Activated T-cell treated with anti-CD3 and anti-CD28 coated beads, Interleukin-2, amount 50 U/mL, for 48 hours (primary cell): ENCODE data around the gene ZSWIM6.

Source experiments
- DNase-seq, 2 experiments: peaks; one replicate each; pipeline ENCODE4 v3.0.0-alpha.2; 2020

Gene ZSWIM6

GRCh38 chr5:61450493-61451279, 118.6 kb downstream of the ZSWIM6 start:
- no peak for DNase-seq

DNA sequence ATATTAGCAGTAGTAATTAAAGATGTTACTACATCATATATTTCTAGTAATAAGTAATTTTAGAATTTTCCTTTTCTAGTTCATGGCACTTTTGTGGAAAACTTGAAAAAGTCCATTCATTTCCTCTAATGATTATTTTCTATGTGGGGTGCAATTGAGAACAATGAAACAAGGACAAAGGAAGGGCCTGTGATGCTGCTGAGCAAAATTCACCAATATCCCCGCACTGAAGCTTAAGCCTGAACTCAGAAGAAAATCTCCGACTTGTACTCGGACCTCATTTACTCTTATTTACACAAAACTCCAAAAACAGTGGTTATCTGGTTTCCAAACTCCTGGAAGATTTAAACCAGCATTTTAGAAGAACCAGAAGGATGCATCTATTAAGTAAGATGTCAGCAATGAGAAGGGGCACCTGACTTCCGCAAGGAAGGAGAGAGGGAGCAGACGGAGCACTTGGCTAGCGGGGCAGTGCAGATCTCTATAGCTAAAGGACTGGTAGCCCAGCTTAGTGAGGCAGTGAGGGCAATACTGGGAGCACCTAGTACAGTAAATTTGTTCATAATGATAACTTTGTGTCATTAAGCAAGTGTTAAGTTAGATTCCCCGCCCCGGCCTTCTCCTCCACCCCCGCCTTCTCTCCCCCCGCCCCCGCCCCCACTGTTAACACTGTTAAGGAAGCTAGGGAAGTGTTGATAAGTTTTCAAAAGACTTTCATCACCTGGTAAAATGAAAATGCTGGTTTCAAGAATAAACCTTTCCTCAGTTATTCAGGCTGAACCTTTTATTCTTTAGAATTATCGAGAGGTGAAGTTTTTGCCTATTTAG, 123.3 kb downstream of the ZSWIM6 start:
- no peak for DNase-seq

- DNase-seq = no peak
These were observed 128.4 kb downstream of the ZSWIM6 start for GRCh38 chr5:61460471-61460870.

DNA sequence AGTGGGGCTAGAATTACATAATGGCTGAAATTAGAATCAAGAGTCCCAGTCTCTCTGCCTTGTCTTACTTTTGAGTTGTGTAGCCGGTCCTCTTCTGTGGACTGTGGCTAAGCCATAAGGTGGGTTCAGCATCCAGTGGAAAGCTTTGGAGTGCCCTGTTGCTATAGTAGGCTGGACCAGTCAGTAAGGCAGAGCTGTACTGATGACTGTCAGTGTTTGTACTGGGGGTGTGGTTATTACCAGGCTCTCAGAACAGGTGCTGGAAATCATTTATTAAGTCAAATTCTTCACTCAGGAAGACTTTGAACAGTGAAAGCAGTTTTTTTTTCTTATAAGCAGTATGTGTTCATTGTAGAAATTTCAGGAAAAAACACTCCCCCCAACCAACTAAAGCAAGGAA, 129.4 kb downstream of the ZSWIM6 start:
- no peak for DNase-seq

DNA sequence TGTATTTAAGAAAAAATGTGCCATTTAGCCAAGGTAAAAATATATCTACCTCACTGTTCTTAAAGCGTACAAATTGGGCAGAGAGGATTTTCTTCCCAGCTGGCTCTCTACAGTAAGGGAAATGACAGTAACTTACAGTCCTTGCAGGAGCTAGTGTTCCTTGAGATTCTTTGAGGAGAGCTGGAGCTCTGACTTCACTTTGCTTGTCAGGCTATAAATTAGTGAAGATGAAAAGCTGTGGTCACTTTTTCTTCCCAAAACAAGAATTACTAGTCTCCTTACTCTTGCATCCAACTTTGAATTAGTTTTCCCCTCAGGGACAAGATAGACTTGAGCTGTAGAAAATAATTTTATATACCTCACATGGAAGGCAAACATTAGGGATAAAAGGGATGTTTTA, 129.9 kb downstream of the ZSWIM6 start:
- no peak for DNase-seq

- DNase-seq = no peak
These were observed 131.5 kb downstream of the ZSWIM6 start for GRCh38 chr5:61463596-61463995.

DNA sequence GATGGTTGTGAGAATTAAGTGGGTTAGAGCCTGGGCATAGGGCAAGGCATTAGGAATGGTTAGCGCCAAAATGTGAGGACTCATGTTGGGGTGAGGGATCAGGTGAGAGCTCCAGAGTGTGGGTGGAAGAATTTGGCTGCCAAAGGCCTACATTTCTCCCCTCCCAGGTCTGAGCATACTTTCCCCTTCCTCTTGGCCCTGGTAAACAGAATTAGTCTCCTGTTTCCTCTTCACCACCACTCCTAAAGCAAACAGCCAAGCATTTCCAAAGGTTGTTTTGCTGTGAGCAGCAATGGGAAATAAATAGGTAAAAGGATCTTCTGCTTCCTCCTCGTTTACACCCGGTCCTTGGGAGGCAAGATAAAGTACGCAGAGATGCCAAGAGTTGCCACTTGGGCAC, 132.5 kb downstream of the ZSWIM6 start:
- DNase-seq = no peak

- DNase-seq = no peak
These were observed 133.0 kb downstream of the ZSWIM6 start for GRCh38 chr5:61465066-61465465.

GRCh38 chr5:61465496-61465895, 133.4 kb downstream of the ZSWIM6 start:
- no peak for DNase-seq

GRCh38 chr5:61466017-61466416, 134.0 kb downstream of the ZSWIM6 start:
- no peak for DNase-seq

- DNase-seq = no peak
These were observed 135.9 kb downstream of the ZSWIM6 start for GRCh38 chr5:61467766-61468482.

DNA sequence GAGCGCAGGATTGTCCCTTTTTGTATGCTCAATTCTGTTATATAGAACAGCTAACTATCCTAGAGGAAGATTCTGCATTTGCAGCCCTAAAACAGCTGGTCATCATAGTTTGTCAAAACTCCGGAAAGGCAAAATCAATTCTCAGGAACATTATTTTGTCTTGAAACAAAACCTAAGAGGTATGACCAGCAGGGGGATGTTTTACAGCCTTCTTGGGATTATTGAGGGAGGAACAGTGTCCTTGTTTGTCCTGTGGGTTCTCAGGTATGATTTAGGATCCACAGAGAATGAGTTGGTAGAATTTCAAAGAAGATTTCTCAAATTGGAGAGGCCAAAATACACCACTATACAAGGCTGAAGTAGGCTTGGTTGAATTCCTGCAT, 136.4 kb downstream of the ZSWIM6 start:
- no peak for DNase-seq

GRCh38 chr5:61471352-61471751, 139.3 kb downstream of the ZSWIM6 start:
- no peak for DNase-seq

DNA sequence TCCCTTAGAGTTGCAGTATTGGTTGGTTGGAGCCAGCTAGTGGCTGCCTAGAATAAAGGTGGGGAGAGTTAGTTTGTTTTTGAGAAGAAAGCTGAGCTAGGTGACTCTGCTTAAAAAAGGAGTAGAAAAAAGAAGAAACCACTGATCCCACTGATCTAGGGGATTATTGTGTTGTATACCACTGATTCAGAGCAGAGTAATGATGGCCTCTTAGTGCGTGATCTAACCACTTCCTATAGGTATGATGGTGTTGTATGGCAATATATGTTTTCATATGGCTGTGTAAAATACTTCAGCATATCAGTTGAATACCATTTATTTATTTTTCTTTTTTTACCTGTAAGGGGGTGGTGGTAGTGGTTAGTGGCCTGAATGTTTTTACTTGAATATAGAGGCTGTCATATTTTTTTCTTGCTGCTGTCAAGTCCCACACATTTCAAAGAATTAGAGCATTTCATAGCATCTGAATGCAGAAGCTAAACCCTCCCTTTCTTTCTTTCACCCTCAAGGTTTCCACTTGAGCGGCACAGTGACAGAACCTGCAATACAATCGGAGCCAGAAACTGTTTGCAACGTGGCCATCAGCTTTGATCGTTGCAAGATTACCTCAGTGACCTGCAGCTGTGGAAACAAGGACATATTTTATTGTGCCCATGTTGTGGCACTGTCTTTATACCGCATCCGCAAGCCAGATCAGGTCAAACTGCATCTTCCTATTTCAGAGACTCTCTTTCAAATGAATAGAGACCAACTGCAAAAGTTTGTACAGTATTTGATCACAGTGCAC, 140.3 kb downstream of the ZSWIM6 start:
- DNase-seq = no peak

- no peak for DNase-seq
These were observed 142.7 kb downstream of the ZSWIM6 start for GRCh38 chr5:61474746-61475145.

DNA sequence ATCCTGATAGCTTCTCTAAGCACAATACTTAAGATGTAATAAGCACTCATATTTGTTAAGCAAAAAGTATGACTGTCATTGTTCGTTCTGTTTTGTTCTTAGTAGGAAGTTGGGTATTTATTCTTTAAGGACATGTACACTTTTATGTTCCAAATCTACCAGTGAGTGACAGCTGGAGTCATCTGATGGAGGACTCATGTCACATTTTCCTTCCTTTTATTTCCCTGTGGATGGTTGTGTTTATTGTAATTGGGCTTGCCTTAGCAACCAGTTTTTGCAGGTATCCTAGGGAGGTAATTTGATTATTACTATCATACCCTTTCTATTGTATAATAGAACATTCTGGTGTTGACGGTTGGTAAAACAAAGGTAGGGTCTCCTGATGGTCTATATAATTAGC, 145.7 kb downstream of the ZSWIM6 start:
- no peak for DNase-seq

DNA sequence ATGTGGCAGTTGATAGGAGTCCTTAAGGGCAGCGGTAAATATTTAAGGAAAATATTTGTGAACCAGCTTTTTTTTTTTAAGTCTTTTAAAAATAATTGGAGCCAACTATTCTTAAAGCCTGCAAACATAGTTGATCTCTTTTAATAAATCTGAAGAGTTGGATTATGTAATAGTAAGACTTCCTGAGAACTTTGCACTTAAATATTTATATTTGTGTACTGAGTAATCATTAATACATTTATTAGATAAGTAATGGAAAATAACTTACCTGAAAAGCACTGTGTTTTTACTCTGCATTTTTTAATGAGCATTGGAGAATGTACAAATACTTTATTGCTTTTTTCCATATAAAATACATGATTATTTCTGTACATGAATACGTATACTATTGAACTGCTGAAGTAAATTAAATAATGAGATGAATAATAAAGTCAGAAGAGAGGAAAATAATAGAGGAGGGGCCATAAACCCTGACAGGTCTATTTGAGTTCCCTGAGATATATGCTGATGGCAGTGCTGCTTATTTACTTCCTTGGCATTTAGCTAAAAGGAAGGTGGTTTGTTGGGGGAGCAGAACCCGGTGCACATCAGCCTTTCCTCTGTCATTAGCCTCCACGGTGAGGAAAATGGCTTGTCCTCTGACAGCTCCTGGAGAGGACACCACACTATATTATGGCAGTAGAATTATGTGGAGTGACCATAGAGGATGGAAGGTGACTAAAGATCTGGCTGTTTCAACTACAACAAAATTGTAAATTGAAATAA, 148.0 kb downstream of the ZSWIM6 start:
- DNase-seq = no peak

- no peak for DNase-seq
These were observed 150.9 kb downstream of the ZSWIM6 start for GRCh38 chr5:61482980-61483379.

DNA sequence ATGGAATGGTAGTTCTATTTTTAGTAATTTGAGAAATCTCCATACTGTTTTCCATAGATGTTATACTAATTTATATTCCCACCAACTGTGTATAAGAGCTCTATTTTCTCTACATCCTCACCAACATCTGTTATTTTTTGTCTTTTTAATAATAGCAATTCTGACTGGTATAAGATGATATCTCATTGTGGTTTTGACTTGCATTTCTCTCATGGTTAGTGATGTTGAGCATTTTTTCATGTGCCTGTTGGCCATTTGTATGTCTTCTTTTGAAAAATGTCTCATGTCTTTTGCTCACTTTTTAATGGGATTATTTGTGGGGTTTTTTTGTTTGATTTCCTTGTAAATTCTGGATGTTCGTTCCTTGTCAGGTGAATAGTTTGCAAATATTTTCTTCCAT, 154.4 kb downstream of the ZSWIM6 start:
- DNase-seq = no peak

GRCh38 chr5:61489574-61489973, 157.5 kb downstream of the ZSWIM6 start:
- DNase-seq = no peak

- DNase-seq = no peak
These were observed 159.8 kb downstream of the ZSWIM6 start for GRCh38 chr5:61491861-61492260.

DNA sequence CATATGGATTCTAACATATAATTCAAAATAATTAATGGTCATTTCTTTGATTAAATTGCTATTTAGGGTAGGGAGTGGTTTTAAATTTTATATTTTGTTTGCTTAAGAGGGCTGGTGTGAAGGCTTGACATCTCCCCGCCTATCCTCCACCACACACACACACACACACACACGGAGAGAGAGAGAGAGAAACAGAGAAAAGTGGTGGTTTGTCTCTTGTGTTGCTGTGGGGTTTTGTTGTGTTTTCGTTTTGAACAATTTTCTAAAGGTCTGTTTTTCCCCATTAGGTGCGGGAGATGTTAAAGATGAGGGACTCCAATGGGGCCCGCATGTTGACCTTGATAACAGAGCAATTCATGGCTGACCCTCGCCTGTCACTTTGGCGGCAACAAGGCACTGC, 161.9 kb downstream of the ZSWIM6 start:
- no peak for DNase-seq
